PC-9 (cell line): ENCODE results near the gene SPART.

ENCODE experiments used
- EZH2 ChIP-seq: fragments of 200-600 bp; sonication (generic); IDR thresholded peaks from 2 replicates; pipeline ENCODE4 v1.8.0; 2017; ENCODE audit warnings: antibody characterized with exemption, low read depth
- TF ChIP-seq, protein P1 (sequence below): fragments of 200-600 bp; sonication (generic); conservative IDR thresholded peaks from 2 replicates; pipeline ENCODE4 v1.6.1; 2017; ENCODE audit warnings: mixed run types, antibody characterized with exemption, mild to moderate bottlenecking, moderate library complexity

DNA sequence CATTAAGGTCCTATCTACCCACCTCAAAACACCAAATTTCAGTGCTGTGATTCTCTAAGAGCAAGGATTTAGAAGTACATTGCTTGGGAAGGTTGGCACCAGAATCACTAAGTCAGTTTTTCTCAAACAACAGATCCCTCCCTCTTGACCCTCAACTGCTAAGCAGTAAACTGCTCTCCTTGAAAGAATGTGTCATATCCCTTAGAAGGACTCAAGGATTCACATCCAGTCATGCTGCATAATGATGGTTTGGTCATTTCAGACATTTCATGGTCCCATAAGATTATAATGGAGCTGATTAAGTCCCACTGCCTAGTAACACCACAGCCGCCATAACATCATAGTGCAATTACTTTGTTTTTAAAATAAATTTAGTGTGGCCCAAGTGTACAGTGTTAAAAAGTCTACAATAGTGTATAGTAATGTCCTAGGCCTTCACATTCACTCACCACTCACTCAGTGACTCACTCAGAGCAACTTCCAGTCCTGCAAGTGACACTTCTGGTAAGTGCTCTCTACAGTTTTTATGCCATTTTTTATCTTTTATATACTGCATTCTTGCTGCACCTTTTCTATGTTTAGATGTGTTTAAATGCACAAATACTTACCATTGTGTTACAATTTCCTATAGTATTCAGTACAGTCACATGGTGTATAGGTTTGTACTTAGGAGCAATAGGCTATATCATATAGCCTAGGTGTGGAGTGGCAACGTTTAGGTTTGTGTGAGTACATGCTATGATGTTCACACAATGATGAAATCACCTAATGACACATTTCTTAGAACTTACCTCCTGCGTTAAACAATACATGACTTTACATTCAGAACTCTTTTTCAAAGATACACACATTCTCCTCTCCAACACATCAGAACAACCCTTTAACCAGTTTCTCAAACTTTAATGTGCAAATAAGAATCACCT lies 32.9 kb downstream of the SPART start:
- TF ChIP-seq, protein P1, sequence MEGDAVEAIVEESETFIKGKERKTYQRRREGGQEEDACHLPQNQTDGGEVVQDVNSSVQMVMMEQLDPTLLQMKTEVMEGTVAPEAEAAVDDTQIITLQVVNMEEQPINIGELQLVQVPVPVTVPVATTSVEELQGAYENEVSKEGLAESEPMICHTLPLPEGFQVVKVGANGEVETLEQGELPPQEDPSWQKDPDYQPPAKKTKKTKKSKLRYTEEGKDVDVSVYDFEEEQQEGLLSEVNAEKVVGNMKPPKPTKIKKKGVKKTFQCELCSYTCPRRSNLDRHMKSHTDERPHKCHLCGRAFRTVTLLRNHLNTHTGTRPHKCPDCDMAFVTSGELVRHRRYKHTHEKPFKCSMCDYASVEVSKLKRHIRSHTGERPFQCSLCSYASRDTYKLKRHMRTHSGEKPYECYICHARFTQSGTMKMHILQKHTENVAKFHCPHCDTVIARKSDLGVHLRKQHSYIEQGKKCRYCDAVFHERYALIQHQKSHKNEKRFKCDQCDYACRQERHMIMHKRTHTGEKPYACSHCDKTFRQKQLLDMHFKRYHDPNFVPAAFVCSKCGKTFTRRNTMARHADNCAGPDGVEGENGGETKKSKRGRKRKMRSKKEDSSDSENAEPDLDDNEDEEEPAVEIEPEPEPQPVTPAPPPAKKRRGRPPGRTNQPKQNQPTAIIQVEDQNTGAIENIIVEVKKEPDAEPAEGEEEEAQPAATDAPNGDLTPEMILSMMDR: no peak
- TF ChIP-seq EZH2: no peak
